GM21447 (cell line): ENCODE data around the gene IFRD2.

Experiments
- ATAC-seq: cut with Tn5 transposase; IDR thresholded peaks from one replicate; pipeline ENCODE4 v1.9.1; 2021; ENCODE audit not compliant: unreplicated experiment

The IFRD2 gene

DNA sequence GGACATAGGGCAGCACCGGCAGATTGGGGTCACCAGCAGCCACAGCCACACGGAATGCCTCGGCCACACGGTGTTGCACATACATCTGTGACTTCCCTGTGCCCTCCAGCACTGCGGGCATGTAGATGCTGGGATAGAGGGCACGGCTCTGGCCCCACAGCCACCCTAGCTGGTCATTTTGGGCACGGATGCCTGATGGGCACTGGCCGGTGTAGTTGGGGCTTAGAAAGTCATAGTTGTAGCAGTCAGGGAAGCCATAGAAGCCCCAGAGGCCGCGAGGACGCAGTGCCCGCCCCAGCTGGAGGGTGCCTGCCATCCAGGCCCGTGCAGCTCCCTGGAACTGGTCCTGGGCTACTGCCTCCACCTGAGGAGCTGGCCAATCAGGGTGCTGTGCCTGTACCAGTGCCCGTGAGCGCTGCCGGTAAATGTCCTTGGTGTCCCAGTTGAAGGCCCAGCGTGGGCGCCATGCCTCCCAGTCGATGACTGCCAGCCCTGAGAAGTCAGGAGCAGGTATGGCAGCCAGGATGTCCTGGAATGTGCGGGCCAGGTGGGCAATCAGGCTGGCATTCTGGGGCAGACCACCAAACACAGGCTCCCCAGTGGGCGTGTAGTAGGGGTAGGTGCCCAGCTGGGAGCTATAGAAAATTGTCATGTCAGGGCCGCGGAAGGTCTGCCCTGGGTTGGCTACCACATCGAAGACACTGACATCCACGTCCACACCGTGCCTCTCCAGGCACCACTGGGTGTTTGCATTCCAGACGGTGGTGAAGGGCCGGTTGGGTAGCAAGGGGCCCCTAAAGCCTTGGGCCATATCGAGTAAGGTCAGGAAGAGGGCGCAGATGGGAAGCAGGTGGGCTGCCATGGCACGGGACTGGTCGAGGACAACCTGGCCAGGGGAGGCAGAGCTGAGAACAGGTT, 10.1 kb upstream of the IFRD2 start:
- no peak for ATAC-seq

DNA sequence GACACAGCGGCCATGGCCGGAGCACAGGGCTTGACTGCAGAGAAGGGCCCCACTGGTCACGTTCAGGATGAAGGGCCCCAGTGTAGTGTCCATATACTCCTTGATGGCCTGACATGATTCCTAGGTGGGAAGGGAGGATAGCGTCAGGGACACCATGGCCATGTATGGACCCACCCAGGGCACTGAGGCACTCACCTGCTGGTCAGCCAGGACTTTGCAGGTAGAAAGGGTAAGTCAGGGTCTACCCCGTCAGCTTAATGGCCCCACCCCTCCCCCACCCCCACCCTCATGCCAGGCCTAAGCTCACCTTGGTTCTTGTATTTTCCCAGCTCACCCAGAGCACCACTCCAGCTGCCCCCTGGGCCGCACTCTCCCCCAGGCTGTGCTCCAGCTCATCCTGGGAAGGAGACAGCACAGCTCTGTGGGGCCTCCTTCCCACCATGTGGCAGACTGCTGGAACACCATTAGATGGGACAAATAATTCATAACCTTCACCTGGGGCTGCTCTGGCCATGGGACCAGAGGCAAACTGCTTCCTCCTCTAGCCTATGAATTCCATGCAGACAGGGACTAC, 8.5 kb upstream of the IFRD2 start:
- no peak for ATAC-seq

DNA sequence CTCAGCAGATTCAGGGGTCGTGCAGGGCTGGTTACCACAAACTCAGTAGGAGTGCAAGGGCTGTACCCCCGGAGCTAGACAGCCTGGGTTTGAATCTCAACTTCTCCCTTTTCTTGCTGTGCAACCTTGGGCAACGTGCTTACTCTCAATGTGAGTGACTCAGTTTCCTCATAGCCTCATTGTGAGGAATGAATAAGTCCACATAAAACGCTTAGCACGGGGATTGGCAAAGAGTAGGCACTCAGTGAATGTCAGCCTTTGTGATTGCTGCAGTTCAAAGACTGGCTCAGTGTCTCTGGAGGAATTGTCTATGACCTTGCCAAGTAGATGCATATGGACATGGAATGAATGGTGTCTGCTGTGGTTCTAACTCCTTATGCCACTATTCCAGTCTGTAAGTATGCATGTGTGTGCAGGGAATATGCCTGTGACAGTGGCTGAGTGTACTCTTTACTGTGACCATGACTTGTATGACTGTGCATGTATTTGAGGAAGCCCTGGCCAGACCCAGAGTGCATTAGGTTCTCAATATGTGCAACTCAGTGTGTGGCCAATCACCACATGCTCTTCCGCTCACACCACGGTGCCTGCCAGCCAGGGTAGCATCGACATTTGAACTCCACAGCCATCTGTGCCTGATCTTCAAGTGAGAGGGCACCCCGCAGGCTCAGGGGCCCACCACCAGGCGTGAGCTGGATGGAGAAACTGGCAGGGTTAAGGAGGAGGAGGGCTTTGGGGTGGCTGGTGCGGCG, 7.9 kb upstream of the IFRD2 start:
- no peak for ATAC-seq

DNA sequence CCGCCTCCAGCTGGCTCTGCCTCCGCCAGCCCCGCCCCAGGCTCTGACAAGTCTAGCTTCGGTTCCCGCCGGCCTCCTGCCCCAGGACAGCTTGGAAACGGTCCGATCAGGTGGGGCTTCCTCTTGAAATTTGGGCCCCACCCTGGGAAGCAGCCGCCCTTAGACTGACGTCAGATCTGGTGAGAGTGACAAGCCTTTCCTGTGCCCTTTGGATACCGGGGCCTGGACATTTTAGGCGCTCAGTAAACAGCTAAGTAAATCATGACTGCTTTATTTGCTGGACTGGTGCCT, 7.4 kb upstream of the IFRD2 start:
- ATAC-seq: no peak

DNA sequence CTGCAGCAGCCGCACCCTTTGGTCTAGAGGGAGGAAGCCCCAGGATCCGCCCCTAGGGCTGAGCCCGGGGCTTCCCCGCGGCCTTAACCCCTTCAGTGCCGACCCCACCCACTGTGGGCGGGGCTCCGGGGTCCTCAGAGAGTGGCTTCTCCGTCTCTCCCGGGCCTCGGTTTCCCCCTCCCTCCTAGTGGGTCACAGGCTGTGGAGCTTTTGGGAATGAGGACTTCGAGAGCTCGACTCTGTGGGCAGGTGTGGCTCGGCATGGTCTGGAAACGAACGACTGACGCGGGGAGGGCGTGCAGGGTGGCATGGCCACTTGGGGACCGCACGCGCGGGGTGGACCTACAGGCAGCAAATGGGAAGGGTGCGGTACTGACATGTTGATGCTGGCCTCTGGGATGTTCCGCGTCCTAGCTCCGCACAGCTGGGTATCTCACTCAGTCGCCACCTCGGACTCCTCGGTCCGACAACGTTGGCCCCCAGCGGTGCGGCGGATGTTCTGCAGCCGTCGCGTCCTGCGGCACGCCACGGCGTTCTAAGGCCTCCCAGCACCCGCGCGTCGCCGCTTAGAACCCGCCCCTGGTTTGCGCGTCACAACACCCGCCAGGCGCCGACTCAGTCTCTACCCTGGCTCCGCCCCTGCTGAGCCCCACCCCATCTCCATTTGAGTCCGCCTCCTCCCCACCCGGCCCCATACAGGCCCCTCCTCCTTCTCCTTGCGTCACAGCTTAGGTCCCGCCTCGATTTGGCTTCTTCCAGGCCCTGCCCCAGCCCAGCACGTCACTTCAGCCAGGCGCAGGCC, 6.8 kb upstream of the IFRD2 start, which contains the start of the genes HYAL3 and NAA80:
TSS of gene HYAL3 (minus strand) at position 570 of the 802 bp plus-strand sequence. CDS start 3,803 bp downstream, outside the sequence.
TSS of gene NAA80 (minus strand) at position 570 of the 802 bp plus-strand sequence. CDS start 1,942 bp downstream, outside the sequence.
- ATAC-seq: peak; percentile 78

DNA sequence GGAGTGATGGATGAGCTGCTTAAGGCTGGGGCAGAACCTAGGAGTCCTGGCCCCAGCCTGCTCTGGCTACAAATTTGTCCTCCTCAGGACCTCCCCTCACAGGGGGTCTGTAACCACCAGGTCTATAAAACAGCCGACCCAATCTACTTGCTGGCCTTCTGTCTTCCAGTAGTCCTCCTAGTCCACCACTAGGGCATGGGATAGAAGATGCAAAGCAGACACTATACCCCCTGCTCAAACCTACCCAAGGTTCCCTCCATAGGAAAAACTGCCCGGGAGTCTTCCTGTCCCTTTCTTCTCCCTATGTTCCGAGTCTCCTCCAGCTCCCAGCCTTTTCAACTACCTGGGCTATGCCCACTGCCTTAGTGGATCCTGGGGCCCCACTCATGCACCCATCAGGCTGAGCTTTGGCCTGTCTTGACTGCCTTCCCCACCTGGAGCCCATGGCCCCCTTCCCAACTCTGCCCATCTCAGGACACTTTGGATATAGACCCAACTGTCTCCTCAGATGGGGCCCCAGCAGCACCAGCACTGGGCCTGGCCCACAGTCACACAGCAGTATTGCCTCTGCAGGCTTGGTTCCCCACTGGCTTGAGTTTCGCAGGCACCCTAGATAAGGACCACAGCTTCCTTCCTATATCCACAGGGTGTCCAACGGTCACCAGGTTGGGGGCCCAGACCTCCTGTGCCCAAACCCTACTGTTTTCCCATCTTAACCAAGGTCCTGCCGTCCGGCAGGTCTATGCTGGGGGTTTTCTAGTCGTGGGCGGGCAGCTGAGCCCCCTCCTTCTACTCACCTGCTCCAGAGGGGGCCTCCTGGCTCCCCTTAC, 5.9 kb upstream of the IFRD2 start:
- no peak for ATAC-seq

DNA sequence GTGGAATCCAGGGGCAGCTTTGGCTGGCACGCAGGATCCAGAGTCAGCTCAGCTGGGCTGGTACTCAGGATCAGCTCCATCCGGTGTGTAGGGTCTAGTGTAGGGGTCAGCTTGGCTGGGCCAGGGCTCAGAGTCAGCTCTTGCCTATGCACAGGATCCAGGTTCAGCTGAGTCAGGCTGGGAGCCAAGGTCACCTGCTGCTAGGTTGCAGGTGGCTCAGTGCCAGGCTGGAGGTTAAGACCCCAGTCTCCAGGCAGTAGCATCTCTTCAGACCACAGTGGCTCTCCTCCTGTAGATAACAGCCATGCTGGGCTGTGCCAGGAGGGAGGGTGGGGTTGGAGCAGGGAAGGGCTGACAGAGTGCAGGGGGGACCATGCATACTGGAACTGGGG, 5.2 kb upstream of the IFRD2 start:
- no peak for ATAC-seq

DNA sequence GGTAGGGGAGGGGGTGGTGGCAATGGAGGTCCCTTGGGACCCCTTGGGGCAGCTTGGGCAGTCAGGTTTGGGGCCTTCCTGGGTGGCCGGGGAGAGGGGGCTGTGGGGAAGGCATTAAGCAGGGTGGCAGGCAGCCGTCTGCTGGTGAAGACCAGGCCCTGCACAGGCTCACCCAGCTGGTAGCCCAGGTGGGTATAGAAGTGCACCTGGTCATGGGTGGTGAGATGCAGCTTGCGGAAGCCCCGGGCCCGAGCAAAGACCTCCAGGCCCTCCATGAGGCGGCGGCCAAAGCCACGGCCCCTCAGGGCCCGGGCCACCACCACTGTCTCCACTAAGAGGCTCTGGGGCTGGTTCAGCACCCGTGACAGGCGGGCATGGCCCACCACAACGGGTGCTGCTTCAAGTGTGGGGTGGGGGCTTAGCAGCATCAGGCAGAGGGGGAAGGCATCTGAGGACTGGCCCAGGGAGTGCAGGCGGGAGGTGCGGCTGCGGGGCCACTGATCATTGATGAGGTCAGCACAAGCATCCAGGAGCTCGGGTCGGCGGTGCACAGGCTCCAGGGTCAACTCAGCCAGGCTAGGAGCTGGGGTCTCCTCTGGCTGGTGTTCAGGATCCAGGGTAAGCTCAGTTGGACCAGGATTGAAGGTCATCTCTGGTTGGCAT, 4.6 kb upstream of the IFRD2 start:
- ATAC-seq: no peak

DNA sequence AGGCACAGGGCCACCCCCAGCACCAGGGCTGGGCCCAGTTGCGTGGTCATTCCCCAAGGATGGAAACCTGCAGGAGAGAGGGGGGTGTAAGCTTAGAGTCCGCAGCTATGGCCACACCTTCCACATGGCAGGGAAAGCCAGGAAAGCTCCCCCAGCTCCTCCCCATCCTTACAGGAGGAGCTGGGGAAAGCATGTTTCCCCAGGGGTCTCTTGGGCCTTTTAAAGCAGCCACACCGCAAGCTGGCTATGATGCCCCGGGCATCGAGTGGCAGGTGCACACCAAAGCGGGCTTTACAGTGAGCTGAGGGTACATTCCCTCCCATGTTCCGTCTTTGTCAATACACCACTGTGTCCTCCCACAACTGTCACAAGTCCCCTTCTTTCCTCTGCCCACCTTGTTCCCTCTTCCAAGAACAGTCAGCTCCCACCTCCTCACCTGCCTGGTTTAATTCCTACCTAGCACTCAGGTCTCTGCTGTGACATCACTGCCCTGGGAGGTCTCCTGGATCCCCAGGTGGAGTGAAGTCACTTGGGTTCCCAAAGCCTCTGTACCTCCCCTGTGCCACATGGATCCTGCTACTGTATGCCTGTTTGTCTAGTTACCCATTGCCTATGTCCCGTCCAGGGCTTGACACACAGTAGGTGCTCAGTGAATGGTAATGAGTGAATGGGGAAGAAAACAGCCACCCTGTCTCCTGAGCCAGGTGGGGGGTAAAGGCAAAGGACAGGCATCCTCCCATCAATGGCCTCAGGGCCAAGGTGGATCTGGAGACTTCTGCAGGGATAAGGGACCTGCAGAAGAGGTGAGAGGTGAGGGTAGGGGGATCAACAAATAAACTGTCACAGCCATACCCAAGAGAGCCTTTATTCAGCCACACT, 3.6 kb upstream of the IFRD2 start:
- ATAC-seq: no peak

DNA sequence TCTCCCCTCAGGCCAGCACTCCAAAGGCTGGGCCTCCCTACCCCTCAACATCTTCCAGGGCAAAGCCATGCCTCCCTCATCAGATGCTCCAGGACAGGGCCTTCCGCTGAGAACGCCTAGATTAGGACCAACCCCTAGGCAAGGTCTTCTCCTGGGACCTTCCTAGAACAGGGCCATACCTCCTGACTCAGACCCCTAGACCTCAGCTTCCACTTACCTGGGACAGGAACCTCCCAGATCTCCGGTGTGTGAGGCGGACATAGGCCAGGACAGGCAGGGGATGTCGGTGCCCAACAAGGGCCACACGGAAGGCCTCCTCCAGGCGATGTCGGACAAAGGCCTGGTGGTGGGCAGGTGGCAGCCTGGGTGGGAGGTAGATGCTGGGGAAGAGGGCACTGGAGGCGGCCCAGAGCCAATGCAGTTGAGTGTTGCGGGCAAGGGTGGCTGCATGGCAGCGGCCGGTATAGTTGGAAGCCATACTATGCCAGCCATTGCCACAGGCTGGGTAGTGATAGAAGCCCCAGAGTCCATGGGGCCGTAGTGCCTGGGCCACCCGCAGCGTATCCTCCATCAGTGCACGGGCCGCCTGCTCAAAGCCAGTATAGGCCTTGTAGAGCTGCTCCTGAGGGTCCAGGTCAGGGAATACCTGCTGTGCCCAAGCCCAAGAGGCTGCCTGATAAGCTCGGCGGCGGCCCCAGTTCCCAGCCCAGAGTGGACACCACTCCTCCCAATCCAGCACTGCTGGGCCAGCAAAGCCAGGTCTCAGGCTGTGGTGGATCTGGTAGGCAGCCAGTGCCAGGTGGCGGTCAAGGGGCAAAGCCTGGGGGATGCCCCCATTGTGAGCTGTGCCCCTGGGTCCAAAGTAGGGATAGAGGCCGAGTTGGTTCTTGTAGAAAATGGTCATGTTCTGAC, 2.5 kb upstream of the IFRD2 start:
- ATAC-seq: no peak

DNA sequence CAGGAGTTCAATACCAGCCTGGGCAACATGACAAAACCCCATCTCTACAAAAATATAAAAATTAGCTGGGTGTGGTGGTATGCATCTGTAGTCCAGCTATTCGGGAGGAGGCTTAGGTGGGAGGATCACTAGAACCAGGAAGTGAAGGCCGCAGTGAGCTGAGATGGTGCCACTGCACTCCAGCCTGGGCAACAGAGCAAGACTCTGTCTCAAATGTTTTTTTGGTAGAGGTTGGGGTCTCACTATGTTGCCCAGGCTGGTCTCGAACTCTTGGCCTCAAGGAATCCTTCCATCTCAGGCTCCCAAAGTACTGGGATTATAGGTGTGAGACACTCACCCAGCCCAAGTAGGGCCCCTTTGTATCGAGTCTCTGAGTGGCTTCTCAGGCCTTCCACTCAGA, 1.9 kb upstream of the IFRD2 start:
- no peak for ATAC-seq

DNA sequence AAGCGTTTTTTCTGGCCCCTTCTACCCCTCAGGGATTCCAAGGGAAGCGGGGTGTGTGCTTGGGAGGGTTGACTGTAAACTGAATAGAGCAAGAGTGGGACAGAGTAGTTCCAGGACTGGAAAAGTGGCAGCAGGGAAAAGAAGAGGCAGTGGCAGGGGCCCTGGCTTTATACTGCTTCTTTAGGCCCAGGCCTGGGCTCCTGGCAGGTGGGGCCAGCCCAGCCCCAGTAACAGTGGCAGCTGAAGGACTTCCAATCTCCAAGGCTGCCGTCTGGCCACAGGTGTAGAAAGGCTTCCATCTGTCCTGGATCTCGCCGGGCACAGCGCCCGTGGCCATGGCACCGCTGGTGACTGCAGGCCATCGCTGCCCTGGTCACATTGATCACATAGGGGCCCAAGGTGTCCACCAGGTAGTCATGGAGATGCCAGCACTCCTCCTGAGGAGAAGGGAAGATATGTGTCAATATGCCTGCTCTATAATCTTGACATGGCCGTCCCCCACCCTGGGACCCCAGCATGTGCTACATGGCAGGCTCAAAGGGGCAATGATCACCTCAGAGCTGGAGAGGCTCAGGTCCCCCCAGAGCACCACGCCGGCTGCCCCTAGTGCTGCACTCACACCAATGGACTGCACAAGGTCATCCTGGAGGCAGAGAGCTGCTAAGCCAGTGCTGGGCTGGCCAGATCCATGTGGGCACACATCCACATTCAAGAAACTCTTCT, 1.0 kb upstream of the IFRD2 start:
- ATAC-seq: no peak

DNA sequence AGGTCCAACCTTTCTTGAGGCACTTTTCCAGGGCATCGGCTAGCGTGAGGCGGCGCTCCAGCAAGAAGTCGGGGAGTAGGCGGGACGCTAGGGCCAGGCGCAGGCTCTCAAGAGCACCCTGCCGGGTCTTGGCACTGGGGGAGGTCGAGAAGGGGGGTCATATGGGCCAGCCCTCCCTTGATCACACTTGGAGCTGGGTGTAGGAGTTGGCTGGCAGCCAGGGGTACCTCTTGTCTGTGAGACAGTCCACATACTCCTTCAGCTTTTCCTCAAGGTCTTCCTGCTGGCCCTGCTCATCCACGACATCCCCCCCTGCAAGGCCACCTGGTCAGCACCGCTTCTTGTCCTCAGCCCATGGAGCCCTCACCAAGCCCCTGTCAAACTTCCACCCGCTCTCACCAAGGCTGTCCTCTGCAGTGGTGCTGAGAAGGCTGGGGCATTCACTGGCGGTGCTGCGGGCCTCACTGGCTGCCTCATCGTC, 2.0 kb downstream of the IFRD2 start:
- no peak for ATAC-seq

DNA sequence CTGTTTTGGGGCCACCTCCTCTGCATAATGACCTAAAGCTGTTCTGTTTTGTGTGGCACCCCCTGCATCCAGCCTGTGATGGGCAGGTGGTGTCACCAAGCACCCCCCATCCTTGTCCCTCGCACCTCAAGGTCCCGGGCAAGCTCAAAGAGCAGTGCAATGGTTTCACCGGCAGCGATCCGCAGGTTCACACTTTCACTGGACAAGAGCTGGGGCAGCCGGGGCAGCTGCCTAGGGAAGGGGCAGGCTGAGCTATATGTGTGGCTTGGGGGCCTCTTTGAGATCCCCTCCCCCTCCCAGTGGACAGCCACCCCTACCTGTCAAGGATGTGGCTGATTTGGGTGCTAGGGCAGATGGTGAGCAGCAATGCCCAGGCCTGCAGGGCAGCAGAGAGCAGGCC, 3.1 kb downstream of the IFRD2 start:
- ATAC-seq: no peak

DNA sequence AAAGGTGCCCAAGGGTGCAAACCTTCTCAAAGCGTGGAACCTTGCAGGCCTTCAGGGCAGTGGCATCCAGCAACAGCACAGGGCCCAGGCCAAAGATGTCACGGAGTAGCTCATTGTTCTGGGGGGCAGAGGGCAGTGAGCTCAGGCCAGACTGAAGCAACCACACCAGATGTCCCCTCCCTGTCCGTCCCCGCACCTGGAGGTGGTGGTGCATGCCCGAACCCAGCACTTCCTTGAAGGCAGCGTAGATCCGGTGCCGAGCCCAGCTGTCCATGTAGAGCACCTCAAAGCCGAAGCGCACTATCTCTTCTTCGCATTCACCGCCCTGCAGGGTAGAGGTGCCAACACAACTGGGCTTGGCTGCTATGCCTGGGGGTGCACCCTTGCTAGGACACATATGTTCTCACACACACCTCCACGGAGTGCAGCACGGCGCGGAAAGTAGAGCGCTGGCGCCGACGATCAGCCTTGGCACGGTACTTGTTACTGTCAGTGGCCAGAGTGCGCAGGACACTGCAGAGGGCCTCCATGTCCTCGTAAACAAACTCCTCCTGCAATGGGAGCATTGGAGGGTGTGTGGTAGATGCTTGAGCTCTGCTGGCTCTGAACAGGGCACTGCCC, 3.7 kb downstream of the IFRD2 start:
- no peak for ATAC-seq

DNA sequence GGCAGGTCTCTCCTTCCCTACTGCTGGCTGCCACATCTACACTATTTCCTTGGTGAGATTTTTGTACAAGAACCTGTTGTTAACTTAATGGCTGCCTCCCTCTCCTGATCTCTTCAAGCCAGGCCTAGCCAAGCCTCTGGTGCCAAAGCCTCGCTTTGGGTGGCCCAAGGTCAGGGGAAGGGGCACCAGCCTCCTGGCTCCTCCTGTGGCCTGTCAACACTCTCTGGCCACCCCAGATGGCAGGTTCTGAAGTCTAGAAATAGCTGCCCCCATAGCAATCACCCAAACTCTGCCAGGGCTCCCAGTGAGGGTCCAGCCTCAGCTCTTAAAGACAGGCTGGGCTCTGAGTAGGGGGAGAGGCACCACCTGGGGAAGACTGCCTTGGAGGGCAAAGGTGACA, 5.0 kb downstream of the IFRD2 start:
- ATAC-seq: no peak
